IPS DF 4.7 (cell line): Measurements from ENCODE around the gene GLYATL2.

Experiments
- DNase-seq: peaks from one replicate; pipeline ENCODE4 v3.0.0-alpha.2; 2013; ENCODE audit warnings: low spot score; ENCODE audit errors: extremely low read depth

GLYATL2 gene

GRCh38 chr11:58844361-58845005 lies at the start of gene GLYATL2:
Gene GLYATL2 (minus strand): TSS chr11:58844704. CDS start chr11:58839612, 5,092 bp downstream.
- no peak for DNase-seq

GRCh38 chr11:58893899-58894298 lies 49.4 kb upstream of the GLYATL2 start:
- DNase-seq, result no peak

GRCh38 chr11:58888579-58888978 lies 44.1 kb upstream of the GLYATL2 start:
- no peak for DNase-seq

GRCh38 chr11:58887452-58887851 lies 42.9 kb upstream of the GLYATL2 start:
- DNase-seq, result no peak

GRCh38 chr11:58880625-58881024 lies 36.1 kb upstream of the GLYATL2 start:
- DNase-seq, result no peak

- no peak for DNase-seq
Observed at GRCh38 chr11:58880166-58880565, 35.7 kb upstream of the GLYATL2 start.

GRCh38 chr11:58867556-58867955 lies 23.1 kb upstream of the GLYATL2 start:
- DNase-seq, result no peak

GRCh38 chr11:58866788-58867187 lies 22.3 kb upstream of the GLYATL2 start:
- no peak for DNase-seq

GRCh38 chr11:58864335-58864734 lies 19.8 kb upstream of the GLYATL2 start:
- no peak for DNase-seq

GRCh38 chr11:58863697-58864096 lies 19.2 kb upstream of the GLYATL2 start:
- no peak for DNase-seq

GRCh38 chr11:58861533-58861932 lies 17.0 kb upstream of the GLYATL2 start:
- DNase-seq, result no peak

GRCh38 chr11:58856806-58857205 lies 12.3 kb upstream of the GLYATL2 start:
- no peak for DNase-seq

- DNase-seq, result no peak
Observed at GRCh38 chr11:58845386-58845785, 882 bp upstream of the GLYATL2 start.

GRCh38 chr11:58837707-58838388 lies 6.7 kb downstream of the GLYATL2 start:
- no peak for DNase-seq

- no peak for DNase-seq
Observed at GRCh38 chr11:58832056-58832645, 12.4 kb downstream of the GLYATL2 start.

- DNase-seq, result no peak
Observed at GRCh38 chr11:58830673-58831301, 13.7 kb downstream of the GLYATL2 start.

GRCh38 chr11:58829786-58830185 lies 14.7 kb downstream of the GLYATL2 start:
- no peak for DNase-seq

- DNase-seq, result no peak
Observed at GRCh38 chr11:58813693-58814092, 30.8 kb downstream of the GLYATL2 start.

GRCh38 chr11:58811499-58811898 lies 33.0 kb downstream of the GLYATL2 start:
- no peak for DNase-seq

GRCh38 chr11:58807343-58807742 lies 37.2 kb downstream of the GLYATL2 start:
- no peak for DNase-seq

GRCh38 chr11:58805065-58805464 lies 39.4 kb downstream of the GLYATL2 start:
- no peak for DNase-seq

- no peak for DNase-seq
Observed at GRCh38 chr11:58801974-58802545, 42.4 kb downstream of the GLYATL2 start.
